Measurements from ENCODE around the gene KRTAP10-2.
"Not testable (repeated sequence)": the region's sequence is repeated elsewhere in the genome, so short reads cannot be mapped to it uniquely, and the experiment has no call there.

KRTAP10-2 gene

DNA sequence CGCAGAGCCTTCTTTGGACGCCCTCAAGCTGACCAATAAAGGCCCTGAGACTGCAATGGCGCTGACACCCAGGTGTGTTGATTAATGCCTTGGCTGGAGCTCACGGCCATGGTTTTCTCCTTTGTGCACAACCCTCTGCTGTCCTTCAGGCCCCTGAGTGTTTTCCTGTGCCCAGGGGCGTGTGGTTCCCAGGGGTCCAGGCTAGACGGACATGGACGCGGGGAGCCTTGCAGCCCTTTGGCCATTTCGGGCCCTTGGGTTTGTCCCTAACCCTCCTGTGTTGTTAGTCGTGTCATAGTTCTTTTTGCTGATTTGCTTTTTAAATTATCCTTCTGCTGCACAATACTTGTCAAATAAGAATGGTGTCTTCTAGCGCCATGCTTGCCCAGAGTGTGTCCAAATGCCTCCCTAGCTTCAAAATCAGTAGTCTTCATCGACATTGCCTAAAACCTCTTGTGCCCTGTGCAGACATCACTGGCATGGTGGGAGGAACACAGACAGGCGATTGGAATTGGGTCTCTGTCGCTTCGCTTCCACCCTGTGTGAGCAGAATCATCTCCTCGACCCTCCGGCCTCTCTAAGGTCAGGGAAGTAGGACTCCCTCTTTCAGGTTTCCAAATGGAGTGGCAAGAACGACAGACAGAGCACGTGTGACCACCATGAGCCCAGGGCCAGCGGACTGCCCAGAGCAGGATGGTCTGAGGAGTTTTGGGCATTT lies 24.2 kb upstream of the KRTAP10-2 start:
- Histone ChIP-seq H3K27ac (ENCODE audit: low read length) (no peak overlapping the region), H3K27me3 (ENCODE audit: insufficient read depth, low read length, poor library complexity) (no peaks in the 10 kb centered on the region), H3K4me3 (ENCODE audit: low read depth in 1 of 2, low read length in 2 of 2) (no peak overlapping the region), H3K4me1 (ENCODE audit: insufficient read depth, low read length) (no peaks in the 10 kb centered on the region), H3K36me3 (ENCODE audit: insufficient read depth, low read length) (no peaks in the 10 kb centered on the region), H3K9me3 (ENCODE audit: insufficient read depth, low read length, severe bottlenecking) (no peaks in the 10 kb centered on the region), H3K9ac (ENCODE audit: low read depth, low read length) (no peak overlapping the region), H4K20me1 (ENCODE audit: insufficient read depth, low read length) (no peaks in the 10 kb centered on the region), H3K4me2 (ENCODE audit: insufficient read depth, low read length) (no peak overlapping the region), H3K79me2 (ENCODE audit: insufficient read depth, low read length) (no peaks in the 10 kb centered on the region), H2AFZ (ENCODE audit: low read depth, low read length) (no peak overlapping the region)
- ATAC-seq (ENCODE audit: insufficient read depth, low read depth) (no peak), DNase-seq (no peak)
- TF ChIP-seq EZH2 (IDR thresholded peaks at IDR 0.05; ENCODE audit: borderline replicate concordance, low read depth, low read length, severe bottlenecking): no peak
- TF ChIP-seq CTCF (IDR thresholded peaks at IDR 0.05; ENCODE audit: borderline replicate concordance, extremely low read depth, low read length, poor library complexity, severe bottlenecking): no peak

GRCh38 chr21:44574457-44575306 lies 23.4 kb upstream of the KRTAP10-2 start:
- Histone ChIP-seq H3K9ac (ENCODE audit: low read depth, low read length) (no peak overlapping the region), H3K4me1 (ENCODE audit: insufficient read depth, low read length) (no peaks in the 10 kb centered on the region), H2AFZ (ENCODE audit: low read depth, low read length) (no peak overlapping the region), H3K9me3 (ENCODE audit: insufficient read depth, low read length, severe bottlenecking) (no peaks in the 10 kb centered on the region), H3K4me3 (ENCODE audit: low read depth in 1 of 2, low read length in 2 of 2) (no peak overlapping the region), H3K4me2 (ENCODE audit: insufficient read depth, low read length) (no peak overlapping the region), H3K27ac (ENCODE audit: low read length) (no peak overlapping the region), H3K79me2 (ENCODE audit: insufficient read depth, low read length) (no peaks in the 10 kb centered on the region), H4K20me1 (ENCODE audit: insufficient read depth, low read length) (no peaks in the 10 kb centered on the region), H3K36me3 (ENCODE audit: insufficient read depth, low read length) (no peaks in the 10 kb centered on the region), H3K27me3 (ENCODE audit: insufficient read depth, low read length, poor library complexity) (no peaks in the 10 kb centered on the region)
- ATAC-seq (ENCODE audit: insufficient read depth, low read depth) (no peak), DNase-seq (no peak)
- TF ChIP-seq CTCF (IDR thresholded peaks at IDR 0.05; ENCODE audit: borderline replicate concordance, extremely low read depth, low read length, poor library complexity, severe bottlenecking) (no peak), EZH2 (IDR thresholded peaks at IDR 0.05; ENCODE audit: borderline replicate concordance, low read depth, low read length, severe bottlenecking) (no peak)

DNA sequence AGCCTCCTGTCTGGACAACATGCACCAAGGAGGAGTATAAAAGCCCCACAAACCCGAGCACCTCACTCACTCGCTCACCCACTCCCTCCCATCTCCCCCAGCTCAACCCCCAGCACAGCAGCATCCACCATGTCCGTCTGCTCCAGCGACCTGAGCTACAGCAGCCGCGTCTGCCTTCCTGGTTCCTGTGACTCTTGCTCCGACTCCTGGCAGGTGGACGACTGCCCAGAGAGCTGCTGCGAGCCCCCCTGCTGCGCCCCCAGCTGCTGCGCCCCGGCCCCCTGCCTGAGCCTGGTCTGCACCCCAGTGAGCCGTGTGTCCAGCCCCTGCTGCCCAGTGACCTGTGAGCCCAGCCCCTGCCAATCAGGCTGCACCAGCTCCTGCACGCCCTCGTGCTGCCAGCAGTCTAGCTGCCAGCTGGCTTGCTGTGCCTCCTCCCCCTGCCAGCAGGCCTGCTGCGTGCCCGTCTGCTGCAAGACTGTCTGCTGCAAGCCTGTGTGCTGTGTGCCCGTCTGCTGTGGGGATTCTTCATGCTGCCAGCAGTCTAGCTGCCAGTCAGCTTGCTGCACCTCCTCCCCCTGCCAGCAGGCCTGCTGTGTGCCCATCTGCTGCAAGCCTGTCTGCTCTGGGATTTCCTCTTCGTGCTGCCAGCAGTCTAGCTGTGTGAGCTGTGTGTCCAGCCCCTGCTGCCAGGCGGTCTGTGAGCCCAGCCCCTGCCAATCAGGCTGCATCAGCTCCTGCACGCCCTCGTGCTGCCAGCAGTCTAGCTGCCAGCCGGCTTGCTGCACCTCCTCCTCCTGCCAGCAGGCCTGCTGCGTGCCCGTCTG lies 22.5 kb upstream of the KRTAP10-2 start, which contains the start of gene KRTAP10-4:
TSS of gene KRTAP10-4 (plus strand) at position 100 of the 827 bp plus-strand sequence. CDS start at position 130, 30 bp downstream.
- DNase-seq; H2AFZ ChIP-seq (ENCODE audit: low read depth, low read length); H3K79me2 ChIP-seq (ENCODE audit: insufficient read depth, low read length); H3K27ac ChIP-seq (ENCODE audit: low read length); H3K9me3 ChIP-seq (ENCODE audit: insufficient read depth, low read length, severe bottlenecking); ATAC-seq (ENCODE audit: insufficient read depth, low read depth); H3K9ac ChIP-seq (ENCODE audit: low read depth, low read length); H4K20me1 ChIP-seq (ENCODE audit: insufficient read depth, low read length); H3K4me2 ChIP-seq (ENCODE audit: insufficient read depth, low read length); H3K4me3 ChIP-seq (ENCODE audit: low read depth in 1 of 2, low read length in 2 of 2); H3K4me1 ChIP-seq (ENCODE audit: insufficient read depth, low read length); H3K36me3 ChIP-seq (ENCODE audit: insufficient read depth, low read length); H3K27me3 ChIP-seq (ENCODE audit: insufficient read depth, low read length, poor library complexity): not testable (repeated sequence)
